ENCODE data around the gene REEP6. TPM values are rescaled to one million over a fixed set of nuclear protein-coding genes. Genes with fewer than 3 reads are reported as not detected.

Gene REEP6
- total RNA-seq = 1.7 and 2.4 TPM in 2 replicates

DNA sequence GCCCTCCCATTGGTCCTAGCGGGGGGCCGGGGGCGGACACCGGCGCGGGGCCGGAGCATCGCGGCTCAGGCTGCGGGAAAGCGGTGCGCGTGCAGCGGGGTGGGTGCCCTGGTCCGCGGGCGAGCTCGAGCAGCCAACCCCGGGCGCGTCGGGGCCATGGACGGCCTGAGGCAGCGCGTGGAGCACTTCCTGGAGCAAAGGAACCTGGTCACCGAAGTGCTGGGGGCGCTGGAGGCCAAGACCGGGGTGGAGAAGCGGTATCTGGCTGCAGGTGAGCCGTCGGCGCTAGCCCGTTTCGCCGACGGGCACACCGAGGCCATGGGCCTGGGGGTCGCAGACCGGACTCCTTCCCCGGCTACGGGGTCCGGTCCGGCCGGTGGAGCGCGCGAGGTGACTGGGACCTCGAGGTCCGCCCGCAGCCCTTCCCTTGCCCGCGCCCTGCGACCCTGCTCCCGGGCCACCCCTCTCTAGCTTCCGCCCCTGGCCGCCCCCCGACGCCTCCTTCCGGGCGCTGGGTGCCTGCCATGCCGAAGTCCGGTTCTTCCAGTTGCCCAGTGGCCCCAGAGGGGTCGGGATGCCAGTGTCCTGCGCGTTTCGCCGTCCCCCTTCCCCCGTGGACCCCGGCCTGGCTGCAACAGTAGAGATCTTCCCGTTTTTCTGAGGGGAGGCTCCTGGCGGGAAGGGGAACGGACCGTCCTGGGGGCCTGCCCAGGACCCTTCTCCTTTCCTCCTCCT is at the start of gene REEP6:
TSS of gene REEP6 (plus strand) at position 68 of the 735 bp plus-strand sequence. CDS start at position 157, 89 bp downstream.

DNA sequence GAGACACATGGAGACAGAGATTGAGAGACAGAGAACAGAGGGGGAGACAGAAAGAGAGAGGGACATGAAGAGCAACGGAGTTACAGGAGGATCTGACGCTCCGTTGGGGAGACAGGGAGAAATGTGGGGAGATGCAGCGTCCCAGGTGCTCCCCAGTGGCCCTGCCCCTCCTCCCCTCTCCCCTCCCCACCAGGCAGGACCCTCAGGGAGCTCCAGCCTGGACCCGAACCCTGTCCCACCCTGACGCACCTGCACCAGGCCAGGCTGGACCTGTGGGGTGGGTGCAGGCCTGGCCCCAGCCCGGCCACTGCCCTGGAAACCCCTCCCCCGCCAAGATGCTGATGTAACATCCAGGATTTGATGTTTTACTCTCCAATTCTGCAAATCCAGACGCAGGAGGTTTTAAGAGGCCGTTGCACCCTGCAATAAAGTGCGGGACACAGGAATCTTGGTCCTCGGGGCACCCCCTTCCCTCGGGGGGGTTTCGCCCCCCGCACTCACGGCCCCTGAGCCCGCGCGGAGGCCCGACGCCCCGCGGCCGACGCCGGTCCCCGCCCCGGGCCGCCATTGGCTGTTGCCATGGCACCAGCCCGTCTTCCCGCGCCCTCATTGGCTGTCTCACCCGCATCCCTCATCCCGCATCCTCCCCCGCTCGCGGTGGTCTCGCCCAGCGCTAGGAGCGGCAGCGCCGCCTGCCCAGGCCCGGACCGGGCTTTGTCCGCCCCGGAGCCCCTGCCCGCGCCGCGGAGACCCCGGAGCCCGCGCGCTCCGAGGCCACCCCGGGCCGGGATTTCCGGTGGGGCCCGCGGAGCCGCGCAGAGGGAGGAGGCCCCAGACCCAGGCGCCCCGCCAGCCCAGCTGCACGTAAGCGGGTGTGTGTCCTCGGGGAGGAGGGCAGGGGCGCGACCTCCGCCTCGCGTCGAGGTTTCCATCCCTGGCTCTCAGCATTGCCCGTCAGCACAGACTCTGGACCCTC is 41.2 kb upstream of the REEP6 start, which contains the start of gene APC2:
TSS of gene APC2 (plus strand) at position 655 of the 976 bp plus-strand sequence. CDS start 2,881 bp downstream, outside the sequence.

DNA sequence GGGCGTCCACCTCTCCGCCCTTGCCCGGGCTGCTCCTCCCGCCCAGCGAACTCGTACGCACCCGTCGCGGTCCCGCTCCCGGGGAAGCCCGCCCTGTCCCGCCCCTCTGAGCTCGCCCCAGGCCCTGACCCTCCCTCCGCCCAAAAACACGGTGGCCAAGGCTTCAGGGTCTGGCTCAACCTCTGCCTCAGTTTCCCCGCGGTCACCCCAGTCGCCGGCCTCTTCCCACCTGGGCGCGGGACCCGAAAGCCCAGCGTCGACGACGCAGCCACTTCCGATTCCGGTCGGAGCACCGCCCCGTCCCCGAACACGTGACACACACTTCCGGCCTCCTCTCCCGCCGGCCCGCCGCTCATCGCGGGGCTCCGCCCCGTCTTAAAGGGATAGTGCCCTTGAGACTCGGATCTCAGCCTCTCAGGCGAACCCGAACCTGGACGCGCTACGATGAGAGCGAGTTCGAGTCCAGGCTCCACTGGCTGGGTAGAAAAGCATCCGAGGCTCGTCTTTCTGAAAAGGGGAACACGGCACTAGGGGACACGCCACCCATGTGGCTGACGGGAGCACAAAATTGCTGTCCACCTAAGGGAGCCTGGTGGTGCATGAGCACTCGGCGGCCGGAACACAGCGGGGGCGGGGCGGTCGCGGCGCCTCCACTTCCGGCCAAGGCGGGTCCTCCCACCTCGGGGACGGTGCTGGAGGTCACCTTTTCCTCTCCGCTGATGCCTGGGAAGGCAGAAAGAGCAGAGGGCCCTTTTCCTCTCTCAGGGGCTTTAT is 11.9 kb upstream of the REEP6 start, which contains the start of gene C19orf25:
TSS of gene C19orf25 (minus strand) at position 282 of the 774 bp plus-strand sequence. CDS start 312 bp downstream, outside the sequence.

DNA sequence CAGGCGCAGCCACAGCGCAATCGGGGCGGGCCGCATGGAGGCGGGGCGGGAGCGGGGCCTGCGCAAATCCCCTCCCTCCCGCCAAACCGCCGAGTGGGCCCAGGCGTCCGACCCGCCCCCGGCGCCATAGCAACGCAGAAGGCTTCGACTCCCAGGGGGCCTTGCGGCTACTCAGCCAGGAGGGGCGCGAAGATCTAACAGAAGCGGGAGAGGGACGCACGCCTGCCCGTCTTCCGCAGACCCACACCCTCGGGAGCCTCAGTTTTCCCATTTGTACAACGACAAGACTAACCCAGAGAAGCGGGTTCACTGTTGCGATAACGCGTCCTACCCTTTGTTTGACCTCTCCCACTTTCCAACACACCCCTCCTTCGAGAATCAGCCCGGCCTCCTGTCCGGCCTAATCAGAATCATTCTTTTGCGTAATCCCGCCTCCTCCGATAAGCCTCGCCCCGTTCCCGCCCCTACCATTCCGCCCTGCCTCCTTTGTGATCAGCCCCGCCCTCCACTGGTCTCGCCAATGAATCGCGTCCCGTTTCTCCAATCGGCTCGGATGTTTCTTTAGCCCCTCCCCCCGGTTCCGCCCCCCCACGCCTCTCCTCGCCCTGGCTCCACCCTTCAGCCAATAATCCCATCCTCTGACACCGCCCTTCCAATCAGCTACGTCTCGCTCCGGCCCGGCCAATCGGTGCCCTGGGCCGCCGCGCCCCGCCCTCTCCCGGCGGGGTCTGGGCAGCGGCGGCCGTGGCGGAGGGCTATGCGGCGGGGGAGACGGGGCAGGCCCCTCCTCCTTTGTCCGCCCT is 469 bp upstream of the REEP6 start, which contains the start of gene PCSK4:
TSS of gene PCSK4 (minus strand) at position 40 of the 803 bp plus-strand sequence. CDS start at position 36, 4 bp downstream.

DNA sequence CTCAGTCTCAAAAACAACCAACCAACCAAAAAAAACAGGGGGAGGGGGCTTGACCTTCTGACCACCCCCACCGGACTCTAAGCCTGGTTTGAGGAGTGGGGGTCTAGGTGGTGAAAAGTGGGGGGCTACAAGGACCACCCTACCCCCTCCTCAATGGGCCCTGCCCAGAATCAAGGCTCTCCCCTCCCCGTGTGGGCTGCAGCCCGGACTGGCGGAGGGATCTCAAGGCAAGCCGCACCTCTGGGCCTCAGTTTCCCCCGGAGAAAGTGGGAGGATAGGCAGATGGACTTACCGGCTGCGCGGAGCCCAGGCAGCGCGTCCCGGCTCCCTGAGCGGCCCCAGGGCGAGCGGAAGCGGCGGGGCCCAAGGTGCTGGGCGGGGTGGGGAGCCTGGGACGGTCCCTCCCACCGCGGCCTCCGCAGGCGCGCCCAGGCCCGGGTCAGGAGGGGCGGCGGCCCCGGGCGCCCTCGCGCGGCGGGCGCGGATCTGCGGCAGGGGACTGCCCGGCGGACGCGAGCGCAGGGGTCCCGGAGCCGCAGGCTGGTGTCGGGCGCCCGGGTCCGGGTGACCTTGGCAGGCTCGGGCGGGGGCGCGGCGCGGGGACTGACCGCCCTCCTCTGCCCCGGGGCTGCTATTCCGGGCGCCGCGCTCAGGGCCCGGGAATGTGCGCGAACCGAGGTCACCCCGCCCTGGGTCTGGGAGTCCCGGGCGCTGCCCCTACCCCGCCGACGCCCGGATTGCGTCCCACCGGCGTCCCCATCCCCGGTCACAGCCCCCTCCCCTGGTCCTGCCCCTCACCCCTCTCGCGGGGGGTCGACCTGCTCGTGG is 21.9 kb downstream of the REEP6 start, which contains the start of gene ADAMTSL5:
TSS of gene ADAMTSL5 (minus strand) at position 349 of the 828 bp plus-strand sequence. CDS start 2,076 bp downstream, outside the sequence.

DNA sequence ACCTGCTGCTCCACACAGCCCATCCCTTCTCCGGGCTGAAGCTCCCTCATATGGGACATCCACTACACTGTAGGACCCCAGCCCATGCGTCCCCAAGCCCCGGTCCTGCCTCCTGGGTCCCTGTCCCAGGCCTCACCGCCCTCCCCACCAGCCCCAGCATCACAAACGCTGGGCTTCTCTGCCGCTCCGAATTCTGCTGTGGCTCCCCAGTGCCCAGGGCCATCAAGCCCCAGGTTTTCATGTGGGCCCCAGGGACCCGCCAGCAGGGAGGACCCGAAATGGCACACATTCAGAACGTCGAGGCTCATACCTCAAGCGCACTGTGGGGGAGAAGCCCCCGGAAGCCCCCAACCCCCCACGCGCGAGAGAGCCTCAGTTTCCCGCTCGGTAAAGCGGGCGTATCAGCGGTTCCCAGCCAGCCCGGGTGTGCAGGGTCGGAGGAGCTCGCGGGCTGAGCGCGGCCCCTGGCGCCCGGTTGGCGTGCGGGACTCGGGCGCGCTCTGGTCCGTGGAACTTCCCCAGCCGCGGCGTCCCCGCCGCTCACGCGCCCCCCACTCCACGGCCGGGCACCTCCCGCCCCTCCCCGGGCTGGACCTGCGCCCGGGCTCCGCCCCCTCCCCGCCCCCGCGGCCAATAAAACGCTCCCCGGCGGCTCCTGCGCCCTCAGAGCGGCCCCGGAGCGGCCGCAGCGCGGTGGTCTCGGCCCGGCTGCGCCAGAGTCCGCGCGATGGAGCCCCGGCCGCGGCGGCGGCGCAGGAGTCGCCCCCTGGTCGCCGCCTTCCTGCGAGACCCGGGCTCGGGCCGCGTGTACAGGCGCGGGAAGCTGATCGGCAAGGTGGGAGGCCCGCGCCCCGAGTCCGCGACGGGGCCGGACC is 32.7 kb downstream of the REEP6 start, which contains the start of gene PLK5:
TSS of gene PLK5 (plus strand) at position 666 of the 875 bp plus-strand sequence. CDS start 2,920 bp downstream, outside the sequence.

Other genes starting within 250 kb of the REEP6 start
- 16.0 and 31.6 TPM in 2 replicates for gene ATP5F1D, start 249.4 kb upstream of the REEP6 start, total RNA-seq
- 23.2 and 32.6 TPM in 2 replicates for gene MIDN, start 242.6 kb upstream of the REEP6 start, total RNA-seq
- 101 and 177 TPM in 2 replicates for gene CIRBP, start 221.8 kb upstream of the REEP6 start, total RNA-seq
- gene FAM174C, start 215.7 kb upstream of the REEP6 start, total RNA-seq = 23.8 and 45.4 TPM in 2 replicates
- not detected in 2 replicates for gene EFNA2, start 205.3 kb upstream of the REEP6 start, total RNA-seq
- gene NDUFS7, start 107.3 kb upstream of the REEP6 start, total RNA-seq = 53.2 and 65.3 TPM in 2 replicates
- gene GAMT, start 89.6 kb upstream of the REEP6 start, total RNA-seq = 30.0 and 30.2 TPM in 2 replicates
- 39.2 and 75.1 TPM in 2 replicates for gene DAZAP1, start 83.6 kb upstream of the REEP6 start, total RNA-seq
- 254 and 522 TPM in 2 replicates for gene RPS15, start 52.8 kb upstream of the REEP6 start, total RNA-seq
- gene APC2, start 41.1 kb upstream of the REEP6 start, total RNA-seq = 0.46 and 0.89 TPM in 2 replicates
- 24.9 and 31.6 TPM in 2 replicates for gene C19orf25, start 12.0 kb upstream of the REEP6 start, total RNA-seq
- 1.2 and 1.7 TPM in 2 replicates for gene PCSK4, start 831 bp upstream of the REEP6 start, total RNA-seq
- gene ADAMTSL5, start 21.8 kb downstream of the REEP6 start, total RNA-seq = 5.0 and 5.4 TPM in 2 replicates
- gene PLK5, start 32.9 kb downstream of the REEP6 start, total RNA-seq = 0.14 TPM in 1 of 2 replicates, not detected in the other
- 33.6 and 45.5 TPM in 2 replicates for gene MEX3D, start 77.1 kb downstream of the REEP6 start, total RNA-seq
- 70.7 and 96.9 TPM in 2 replicates for gene MBD3, start 101.7 kb downstream of the REEP6 start, total RNA-seq
- 34.0 and 45.1 TPM in 2 replicates for gene UQCR11, start 114.3 kb downstream of the REEP6 start, total RNA-seq
- 72.8 and 154 TPM in 2 replicates for gene TCF3, start 161.4 kb downstream of the REEP6 start, total RNA-seq

Data from smooth muscle cell of the umbilical artery (primary cell).